BJ (cell line): ENCODE results near the gene UBE4A. TPM values are rescaled to one million over a fixed set of nuclear protein-coding genes. Genes with fewer than 3 reads are reported as not detected.

Experiments used
- CTCF ChIA-PET: fragments of 350-600 bp; formaldehyde crosslinking; extraction: SDS; loops from one replicate; lab custom pipeline; 2021; ENCODE audit warnings: antibody characterized with exemption, inconsistent platforms; lab: Yijun Ruan, JAX
- POLR2A ChIA-PET: fragments of 300-600 bp; sonication (Branson Sonifier 250); formaldehyde crosslinking; extraction: SDS; loops from one replicate; lab custom pipeline; 2021; ENCODE audit warnings: antibody characterized with exemption; lab: Charles Lee
- DNase-seq: peaks from one replicate; pipeline ENCODE4 v3.0.0-alpha.2; 2011; ENCODE audit warnings: low read depth
- H3K27me3 ChIP-seq: 2 replicates; pipeline ENCODE4 v1.6.0; 2011; ENCODE audit warnings: low read length; ENCODE audit not compliant: control insufficient read depth, insufficient read depth
- H3K36me3 ChIP-seq: 2 replicates; pipeline ENCODE4 v1.5.1; 2011; ENCODE audit warnings: low read length; ENCODE audit not compliant: control insufficient read depth, insufficient read depth
- H3K4me3 ChIP-seq: 2 replicates; pipeline ENCODE4 v1.5.1; 2011; ENCODE audit warnings: low read depth, mild to moderate bottlenecking, control low read depth, low read length
- CTCF ChIP-seq: IDR thresholded peaks from 2 replicates; pipeline ENCODE4 v1.5.1; 2011; ENCODE audit warnings: low read depth, mild to moderate bottlenecking, control low read depth, inconsistent platforms, low read length, moderate library complexity; ENCODE audit not compliant: insufficient read depth
- polyA plus RNA-seq: library from polyadenylated mRNA; depleted of rRNA; stranded (reverse); fragments of >200 nt; gene quantifications from 2 replicates; pipeline ENCODE4 v1.2.3, GENCODE V29; 2011

Gene UBE4A
- polyA plus RNA-seq, 1 experiment, result 15.9 TPM

- CTCF ChIA-PET, result interaction anchor here (0.5 to 1.1 kb wide), 2 partner anchors 14 to 85 kb away, joined by 3 to 4 read pairs; no protein-coding TSS in a partner anchor
- DNase-seq, result no peak
- TF ChIP-seq CTCF, result no peak
These were observed 21.2 kb downstream of the UBE4A start for GRCh38 chr11:118380571-118380970.

DNA sequence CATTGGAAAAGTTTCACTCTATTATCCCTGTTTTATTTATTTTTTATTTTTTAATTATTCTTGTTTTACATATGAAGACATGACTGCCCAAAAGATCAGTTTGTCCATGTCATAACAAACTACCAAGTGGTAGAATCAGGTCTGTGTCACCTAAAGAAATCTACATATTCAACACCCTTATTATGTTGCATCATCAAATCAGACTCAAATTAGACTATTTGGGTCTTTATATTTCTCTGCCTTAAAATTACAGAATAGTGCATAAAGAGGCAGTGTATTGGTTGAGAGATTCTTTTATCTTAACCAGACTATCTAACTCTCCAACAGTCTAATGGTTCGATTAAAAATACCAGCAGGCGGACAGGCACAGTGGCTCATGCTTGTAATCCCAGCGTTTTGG, 23.6 kb downstream of the UBE4A start:
- H3K4me3 ChIP-seq, result no peak overlapping the region
- TF ChIP-seq CTCF, result no peak

More at GRCh38 chr11:118380571-118380970, 21.2 kb downstream of the UBE4A start:
- Histone ChIP-seq H3K36me3 (peaks cover 20% of the 10 kb centered on the region), H3K4me3 (no peak overlapping the region), H3K27me3 (no peaks in the 10 kb centered on the region)
- POLR2A ChIA-PET, result no interaction called here

DNA sequence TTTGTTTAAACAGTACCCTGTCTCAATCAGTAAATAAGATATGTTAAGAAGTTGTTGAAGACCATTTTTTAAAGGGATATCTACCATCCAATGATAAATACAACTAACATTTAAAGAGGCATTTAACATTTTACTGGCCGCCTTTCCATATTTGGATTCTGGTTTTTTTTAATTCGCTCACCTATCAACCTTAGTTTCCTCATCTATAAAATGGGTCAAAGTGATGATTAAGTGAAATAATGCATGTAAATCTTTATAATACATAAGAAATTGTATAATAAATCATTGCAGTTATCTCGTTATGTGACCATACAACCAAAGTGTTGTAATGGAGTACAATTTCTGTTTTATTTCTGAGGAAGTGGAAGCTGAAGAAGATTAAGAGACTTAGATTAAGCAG, 24.3 kb downstream of the UBE4A start:
- ChIA-PET CTCF (no interaction called here), POLR2A (no interaction called here)
- peaks cover 26% of the 10 kb centered on the region for H3K36me3 ChIP-seq

More for the DNA sequence above, 23.6 kb downstream of the UBE4A start:
- DNase-seq, result no peak
- Histone ChIP-seq H3K27me3 (no peaks in the 10 kb centered on the region), H3K36me3 (peaks cover 26% of the 10 kb centered on the region)
- POLR2A ChIA-PET, result no interaction called here
- CTCF ChIA-PET, result interaction anchor here (0.5 kb wide), 1 partner anchor 9 kb away, joined by 4 read pairs; no protein-coding TSS in a partner anchor

DNA sequence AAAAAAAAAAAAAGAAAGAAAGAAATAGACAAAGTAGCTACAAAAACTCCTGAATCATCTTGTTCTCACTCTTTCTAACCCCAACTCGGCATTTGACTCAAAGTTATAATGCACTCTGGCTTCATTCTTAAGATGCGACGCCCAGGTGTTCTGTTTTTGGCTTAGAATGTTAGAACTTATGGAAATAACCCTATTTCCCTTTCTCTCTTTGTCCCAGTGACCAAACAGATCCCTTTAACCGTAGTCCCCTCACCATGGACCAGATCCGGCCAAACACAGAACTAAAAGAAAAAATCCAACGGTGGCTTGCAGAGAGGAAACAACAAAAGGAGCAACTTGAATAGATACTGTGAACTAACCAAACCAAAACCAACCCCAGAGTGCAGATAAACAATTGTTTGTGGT, 36.7 kb downstream of the UBE4A start:
- TF ChIP-seq CTCF, result no peak
- no peaks in the 10 kb centered on the region for H3K27me3 ChIP-seq
- POLR2A ChIA-PET, result no interaction called here
- H3K36me3 ChIP-seq, result peaks cover 2% of the 10 kb centered on the region
- CTCF ChIA-PET, result no interaction called here
- no peak overlapping the region for H3K4me3 ChIP-seq
- no peak for DNase-seq

More for the DNA sequence above, 24.3 kb downstream of the UBE4A start:
- DNase-seq, result no peak
- H3K4me3 ChIP-seq, result no peak overlapping the region
- no peak for TF ChIP-seq CTCF
- H3K27me3 ChIP-seq, result no peaks in the 10 kb centered on the region

DNA sequence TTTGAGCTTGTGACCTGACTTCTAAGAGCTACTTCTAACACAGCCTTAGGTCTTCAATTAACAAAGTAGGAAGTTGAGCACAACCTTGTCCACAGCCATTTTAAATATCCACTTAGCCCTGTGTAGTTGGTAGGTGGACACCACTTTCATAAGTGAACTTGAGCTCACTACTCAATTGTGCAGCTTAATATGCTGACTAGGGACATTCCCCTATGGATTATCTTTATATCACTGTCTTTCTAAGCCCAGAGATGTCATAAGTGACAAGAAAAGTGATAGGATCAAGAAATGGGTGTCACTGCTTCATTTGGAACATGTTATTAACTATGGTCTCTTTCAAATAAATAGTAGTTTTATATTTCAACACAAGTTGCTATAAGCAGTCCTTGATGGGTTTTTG, 38.0 kb downstream of the UBE4A start:
- Histone ChIP-seq H3K4me3 (no peak overlapping the region), H3K27me3 (no peaks in the 10 kb centered on the region), H3K36me3 (peaks cover 2% of the 10 kb centered on the region)
- DNase-seq, result no peak
- no peak for TF ChIP-seq CTCF
- ChIA-PET POLR2A (no interaction called here), CTCF (interaction anchor here (0.8 to 1.5 kb wide), 2 partner anchors 21 to 199 kb away, joined by 3 to 5 read pairs; no protein-coding TSS in a partner anchor)
